GM10847 (cell line): ENCODE measurements around the gene SH3BP4.

ENCODE experiments used
- POLR2A ChIP-seq: IDR thresholded peaks from 2 replicates; pipeline ENCODE4 v1.6.1; 2011; ENCODE audit not compliant: insufficient read length; ENCODE audit errors: extremely low read depth

The SH3BP4 gene

DNA sequence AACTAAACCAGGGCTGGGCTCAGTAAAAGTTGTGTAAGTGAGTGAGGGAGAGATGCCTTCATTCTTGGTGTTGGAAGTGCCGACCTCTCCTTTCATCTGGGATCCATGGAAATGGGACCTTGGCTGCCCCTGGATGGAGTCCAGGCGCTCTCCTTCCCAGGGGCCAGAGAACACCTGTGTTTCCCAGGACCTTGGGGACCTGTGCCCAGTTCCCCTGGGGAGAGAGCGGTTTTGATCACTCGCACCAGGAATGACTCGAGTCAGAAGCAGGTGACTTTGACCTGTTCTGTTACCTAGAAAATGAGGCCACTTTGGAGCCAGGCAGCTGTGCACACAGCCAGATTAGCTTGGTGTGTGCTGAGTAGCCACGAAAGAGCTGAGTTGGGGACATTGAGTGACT is 97.3 kb downstream of the SH3BP4 start:
- TF ChIP-seq POLR2A, result no peak

GRCh38 chr2:235049719-235050118 is 97.9 kb downstream of the SH3BP4 start:
- no peak for TF ChIP-seq POLR2A

DNA sequence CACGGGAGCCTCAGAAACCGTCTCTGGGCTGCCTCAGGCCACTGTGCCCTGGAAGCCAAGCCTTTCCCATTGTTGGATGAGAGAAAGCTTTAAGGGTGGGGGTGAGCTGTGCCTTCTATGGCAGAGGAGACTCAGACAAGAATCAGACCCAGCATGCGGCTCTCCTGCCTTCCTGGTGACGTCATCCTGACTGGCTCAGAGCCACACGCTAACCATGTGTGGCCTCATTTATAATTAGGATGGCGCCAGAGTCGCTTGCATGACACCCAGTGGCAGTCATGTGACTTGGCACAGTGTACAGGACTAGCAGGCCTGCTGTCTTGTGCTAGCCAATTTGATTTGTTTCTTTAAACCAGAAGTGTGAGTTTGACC is 99.1 kb downstream of the SH3BP4 start:
- no peak for TF ChIP-seq POLR2A

GRCh38 chr2:235051436-235052260 is 99.8 kb downstream of the SH3BP4 start:
- no peak for TF ChIP-seq POLR2A

DNA sequence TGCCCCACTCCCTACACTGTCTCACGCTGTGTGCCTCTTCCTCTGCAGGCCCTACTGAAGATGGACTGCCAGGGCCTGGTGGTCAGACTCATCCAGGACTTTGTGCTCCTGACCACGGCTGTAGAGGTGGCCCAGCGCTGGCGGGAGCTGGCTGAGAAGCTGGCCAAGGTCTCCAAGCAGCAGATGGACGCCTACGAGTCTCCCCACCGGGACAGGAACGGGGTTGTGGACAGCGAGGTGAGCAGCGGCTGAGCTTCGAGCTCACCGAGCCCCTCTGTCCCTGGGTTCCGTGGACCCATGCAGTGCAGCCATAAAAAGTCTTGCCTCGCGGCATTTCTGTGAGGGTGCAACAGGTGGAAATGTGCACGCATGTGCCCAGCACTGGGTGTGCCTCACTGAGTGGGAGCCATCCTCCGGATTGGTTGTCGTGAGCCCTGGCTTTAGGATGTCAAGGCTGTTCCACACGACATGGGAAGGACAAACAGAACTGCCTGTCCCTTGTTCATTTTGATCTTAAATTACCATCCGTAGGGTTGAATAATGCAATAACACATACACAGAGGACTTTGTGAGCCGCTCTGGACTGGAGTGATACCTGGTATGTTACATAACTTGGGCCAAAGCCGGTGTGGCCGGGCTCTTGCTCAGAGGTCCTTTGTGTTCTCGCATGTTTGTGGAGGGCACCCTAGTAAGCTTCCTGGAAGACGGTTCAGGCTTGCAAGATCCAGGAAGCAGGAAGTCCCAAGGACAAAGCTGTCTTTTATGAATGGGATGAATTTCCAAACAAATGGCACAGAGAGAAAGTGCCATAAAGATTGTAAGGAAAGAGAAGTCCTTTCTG is 100.9 kb downstream of the SH3BP4 start:
- no peak for TF ChIP-seq POLR2A

- no peak for TF ChIP-seq POLR2A
Observed at GRCh38 chr2:235053651-235054050, 101.8 kb downstream of the SH3BP4 start.

DNA sequence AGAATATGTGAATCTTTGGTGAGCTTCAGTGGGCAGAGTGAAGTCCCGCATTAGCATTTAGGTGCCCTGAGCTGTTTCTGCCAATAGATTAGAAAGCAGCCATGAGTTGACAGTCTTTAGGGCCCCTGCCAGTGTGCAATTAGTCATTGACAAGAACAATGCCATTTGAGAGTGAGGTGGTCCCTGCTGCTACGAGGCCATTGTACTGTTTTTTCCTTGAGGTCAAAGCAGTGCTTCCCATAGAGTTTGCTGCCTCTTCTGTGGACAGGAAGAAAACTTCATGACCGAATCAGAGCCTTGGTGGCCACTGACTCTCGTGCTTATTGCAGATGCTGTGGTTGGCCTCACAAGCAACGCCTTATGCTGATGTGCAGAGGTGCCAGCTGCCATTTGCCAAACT is 102.7 kb downstream of the SH3BP4 start:
- TF ChIP-seq POLR2A, result no peak

GRCh38 chr2:235054919-235055318 is 103.1 kb downstream of the SH3BP4 start:
- TF ChIP-seq POLR2A, result no peak

DNA sequence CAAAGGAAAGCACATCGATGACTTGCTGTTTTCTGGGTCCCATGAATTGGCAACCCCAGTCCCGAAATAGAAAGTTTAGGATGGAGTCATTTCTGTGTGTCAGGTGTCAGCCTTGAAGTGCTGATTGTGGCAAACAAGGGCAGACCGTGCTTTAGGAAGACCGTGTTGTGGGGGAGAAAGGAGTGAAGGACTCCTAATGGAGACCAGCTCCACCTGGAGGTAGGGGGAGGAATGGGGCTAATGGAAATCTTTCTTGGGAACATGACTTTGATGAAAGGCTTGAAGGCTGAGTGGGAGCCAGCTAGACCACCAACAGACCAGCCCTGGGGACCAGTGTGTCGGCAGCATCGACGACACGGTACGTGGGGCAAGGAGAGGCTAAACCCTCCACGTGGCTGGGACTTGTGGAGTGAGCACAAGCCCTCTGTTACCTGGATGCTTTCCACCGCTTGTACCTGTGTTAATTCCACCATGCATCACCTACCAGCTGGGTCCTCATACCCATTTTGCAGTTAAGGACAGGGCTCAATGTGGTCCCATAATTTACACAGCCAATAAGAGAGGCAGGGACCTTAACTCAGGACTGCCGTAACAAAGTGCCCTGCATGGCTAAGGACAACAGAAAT is 104.2 kb downstream of the SH3BP4 start:
- TF ChIP-seq POLR2A, result no peak

GRCh38 chr2:235056768-235057167 is 105.0 kb downstream of the SH3BP4 start:
- no peak for TF ChIP-seq POLR2A

GRCh38 chr2:235059161-235059560 is 107.3 kb downstream of the SH3BP4 start:
- no peak for TF ChIP-seq POLR2A

DNA sequence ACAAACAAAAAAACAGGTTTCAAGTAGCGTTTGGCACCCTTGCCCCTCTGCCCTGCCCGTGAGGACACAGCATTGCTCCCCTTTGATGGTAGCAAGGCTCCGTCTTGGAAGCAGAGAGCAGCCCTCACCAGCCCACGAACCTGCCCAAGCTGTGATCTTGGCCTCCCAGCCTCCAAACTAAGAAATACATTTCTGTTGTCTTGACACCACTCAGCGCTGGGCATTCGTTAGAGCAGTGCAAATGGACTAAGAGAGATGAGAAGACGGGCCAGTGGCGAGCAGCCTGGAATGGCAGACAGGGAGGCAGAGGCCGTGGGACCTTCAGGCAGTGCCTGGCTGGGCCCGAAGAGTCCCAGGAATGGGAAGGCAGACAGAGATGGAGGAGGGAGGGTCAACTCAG is 109.8 kb downstream of the SH3BP4 start:
- TF ChIP-seq POLR2A, result no peak

DNA sequence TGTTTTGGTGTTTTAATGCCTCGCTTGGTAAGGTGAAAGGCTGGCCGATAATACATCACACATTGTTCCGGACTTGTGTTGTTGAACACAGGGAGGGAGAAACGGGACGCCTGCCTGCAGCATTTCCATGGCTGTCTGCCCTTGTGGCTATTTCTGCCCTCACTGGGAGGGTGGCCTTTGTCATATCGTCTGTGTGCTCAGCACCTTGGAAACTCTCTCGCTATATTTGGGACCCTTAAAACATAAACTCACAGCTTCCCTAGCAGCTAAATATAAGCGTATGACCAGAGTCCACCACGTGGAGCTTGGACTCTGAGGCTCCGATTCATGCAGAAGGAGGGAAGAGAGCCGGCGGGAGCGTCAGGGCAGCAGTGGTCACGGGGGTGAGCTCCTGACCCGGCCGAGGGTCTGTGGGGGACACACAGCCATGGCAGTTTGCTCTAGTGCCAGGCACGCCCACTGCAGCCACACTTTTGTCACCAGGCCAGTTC is 111.7 kb downstream of the SH3BP4 start:
- no peak for TF ChIP-seq POLR2A

- no peak for TF ChIP-seq POLR2A
Observed at GRCh38 chr2:235064976-235065375, 113.2 kb downstream of the SH3BP4 start.

DNA sequence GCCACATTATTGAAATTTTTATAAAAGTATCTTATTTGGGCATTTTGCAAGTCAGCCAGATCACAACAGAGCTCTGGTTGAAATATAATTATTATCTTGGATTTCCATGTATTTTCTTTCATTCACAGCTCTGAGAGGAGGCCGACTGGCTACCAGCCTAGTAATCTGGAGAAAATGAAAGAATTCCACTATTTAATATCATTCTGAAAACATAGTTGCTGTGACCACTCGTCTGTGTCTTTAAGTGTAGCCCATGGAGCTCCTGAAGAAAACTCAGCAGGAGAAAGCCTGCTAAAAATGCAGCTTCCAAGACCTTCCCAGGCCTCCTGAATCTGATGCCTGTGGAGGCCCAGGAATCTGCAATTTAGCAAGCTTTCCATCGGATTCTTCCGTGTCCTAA is 114.7 kb downstream of the SH3BP4 start:
- TF ChIP-seq POLR2A, result no peak

DNA sequence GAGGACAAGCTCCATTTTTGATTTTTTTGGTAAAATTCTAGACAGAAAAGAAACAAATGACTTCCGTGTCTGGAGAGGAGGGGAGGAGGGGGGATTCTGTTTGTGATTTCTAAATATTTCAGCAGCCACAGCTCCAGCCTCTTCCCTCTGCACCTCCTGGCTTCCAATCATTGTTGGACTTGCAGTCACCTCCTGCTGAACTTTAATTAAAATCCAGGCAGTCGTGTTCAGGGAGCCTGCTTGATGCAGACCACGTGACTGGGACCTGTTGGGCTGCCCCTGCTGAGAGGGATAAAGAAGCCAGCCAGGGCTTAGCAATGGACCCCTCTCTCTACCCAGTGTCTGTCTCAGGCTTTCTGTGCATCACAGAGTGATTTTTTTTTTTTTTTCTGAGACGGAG is 115.1 kb downstream of the SH3BP4 start:
- TF ChIP-seq POLR2A, result no peak
